Measurements from ENCODE around the gene USP2. TPM values are rescaled to one million over a fixed set of nuclear protein-coding genes. Genes with fewer than 3 reads are reported as not detected.
A peak's percentile ranks its signal among the peaks of the same experiment; 100 is the strongest.

The USP2 gene
- total RNA-seq, 1 experiment from 2014 or later = 5.7 TPM

DNA sequence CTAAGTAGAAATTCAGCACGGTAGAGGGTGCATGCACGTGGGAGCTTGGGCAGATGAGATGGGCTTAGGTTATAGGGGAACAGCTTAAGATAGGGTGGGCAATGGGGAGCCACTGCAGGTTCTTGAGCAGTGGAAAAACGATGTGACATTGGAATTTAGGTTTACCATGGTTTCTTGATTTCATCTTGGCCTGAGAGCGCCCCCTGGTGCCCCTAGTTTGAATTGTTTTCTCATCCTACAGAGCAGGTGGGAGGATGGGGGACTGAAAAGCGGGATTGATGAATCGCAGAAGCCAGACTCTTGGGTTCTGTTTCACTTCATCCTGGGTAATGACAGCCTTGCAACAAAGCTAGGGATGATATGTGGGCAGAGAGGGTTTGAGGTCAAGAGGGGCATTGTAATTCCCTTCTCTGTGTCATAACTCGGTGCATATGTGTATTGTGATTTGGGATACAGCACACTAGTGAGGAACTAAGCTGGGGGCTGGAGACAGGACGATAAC, 57.9 kb downstream of the USP2 start:
- Histone ChIP-seq H4K5ac (ENCODE audit: insufficient read length, low read depth, low read length) (no peak overlapping the region), H3K79me1 (ENCODE audit: insufficient read depth, low read depth, low read length, poor library complexity, severe bottlenecking) (no peaks in the 10 kb centered on the region), H4K20me1 (ENCODE audit: control insufficient read depth, insufficient read depth, insufficient read length) (no peaks in the 10 kb centered on the region), H3K23ac (ENCODE audit: insufficient read length, low read depth, low read length) (no peak overlapping the region), H3T11ph (ENCODE audit: low read length) (no peak overlapping the region), H2BK20ac (ENCODE audit: low read depth, low read length, poor library complexity, severe bottlenecking) (no peak overlapping the region), H3K9me3 (ENCODE audit: control insufficient read depth, low read depth, low read length) (no peaks in the 10 kb centered on the region), H4K91ac (ENCODE audit: insufficient read length, low read depth, low read length) (no peak overlapping the region), H2BK5ac (ENCODE audit: insufficient read length, low read length) (no peak overlapping the region), H2AFZ (ENCODE audit: low read length) (no peak overlapping the region), H2BK15ac (ENCODE audit: low read depth, low read length) (no peak overlapping the region), H3K14ac (ENCODE audit: insufficient read depth, low read length) (no peak overlapping the region), H3K27me3 (ENCODE audit: insufficient read depth, low read length) (no peaks in the 10 kb centered on the region), H4K8ac (replicated peaks; ENCODE audit: insufficient read length, low read depth, low read length) (no peak overlapping the region), H3K27ac (ENCODE audit: insufficient read length, low read depth, low read length) (no peak overlapping the region), H3K4me1 (ENCODE audit: insufficient read depth, low read length) (peaks cover 11% of the 10 kb centered on the region; the same call in 1 of the 2 replicates), H3K9ac (ENCODE audit: extremely low read depth, insufficient read length, low read length) (no peak overlapping the region), H2AK5ac (ENCODE audit: insufficient read length, low read length) (no peak overlapping the region), H3K4ac (ENCODE audit: low read depth, low read length) (no peak overlapping the region), H3K23me2 (ENCODE audit: insufficient read length, low read depth, low read length, poor library complexity, severe bottlenecking) (peaks cover 12% of the 10 kb centered on the region), H3K18ac (ENCODE audit: insufficient read length, low read depth, low read length) (no peak overlapping the region), H3K4me2 (ENCODE audit: insufficient read depth, insufficient read length, low read length) (no peak overlapping the region), H2BK120ac (ENCODE audit: low read depth, low read length, poor library complexity, severe bottlenecking) (no peak overlapping the region), H3K56ac (ENCODE audit: insufficient read length, low read depth, low read length) (no peak overlapping the region), H2BK12ac (ENCODE audit: insufficient read length, low read depth, low read length) (no peak overlapping the region), H3K79me2 (ENCODE audit: insufficient read depth, low read length) (no peaks in the 10 kb centered on the region)
- H3K27ac Mint-ChIP-seq = no peak overlapping the region; a peak in 1 of 7 replicates
- DNase-seq = peak; percentile 82
- WGBS (ENCODE audit: extremely low coverage, insufficient read length, low lambda C conversion rate) = no CpG with 5 or more reads among the region's 8 CpGs
- no peaks in the 10 kb centered on the region for H3K36me3 Mint-ChIP-seq (ENCODE audit: insufficient read depth in 1 of 3, low read depth in 3 of 3)
- H3K4me3 Mint-ChIP-seq = peak overlapping the region in 1 of 2 experiments; percentile 4; a peak in 2 of 5 replicates
- peaks cover 2% of the 10 kb centered on the region for H3K27me3 Mint-ChIP-seq (ENCODE audit: low read depth)
- H3K9me3 Mint-ChIP-seq = no peaks in the 10 kb centered on the region; a peak in 1 of 5 replicates
- TF ChIP-seq, protein P1, sequence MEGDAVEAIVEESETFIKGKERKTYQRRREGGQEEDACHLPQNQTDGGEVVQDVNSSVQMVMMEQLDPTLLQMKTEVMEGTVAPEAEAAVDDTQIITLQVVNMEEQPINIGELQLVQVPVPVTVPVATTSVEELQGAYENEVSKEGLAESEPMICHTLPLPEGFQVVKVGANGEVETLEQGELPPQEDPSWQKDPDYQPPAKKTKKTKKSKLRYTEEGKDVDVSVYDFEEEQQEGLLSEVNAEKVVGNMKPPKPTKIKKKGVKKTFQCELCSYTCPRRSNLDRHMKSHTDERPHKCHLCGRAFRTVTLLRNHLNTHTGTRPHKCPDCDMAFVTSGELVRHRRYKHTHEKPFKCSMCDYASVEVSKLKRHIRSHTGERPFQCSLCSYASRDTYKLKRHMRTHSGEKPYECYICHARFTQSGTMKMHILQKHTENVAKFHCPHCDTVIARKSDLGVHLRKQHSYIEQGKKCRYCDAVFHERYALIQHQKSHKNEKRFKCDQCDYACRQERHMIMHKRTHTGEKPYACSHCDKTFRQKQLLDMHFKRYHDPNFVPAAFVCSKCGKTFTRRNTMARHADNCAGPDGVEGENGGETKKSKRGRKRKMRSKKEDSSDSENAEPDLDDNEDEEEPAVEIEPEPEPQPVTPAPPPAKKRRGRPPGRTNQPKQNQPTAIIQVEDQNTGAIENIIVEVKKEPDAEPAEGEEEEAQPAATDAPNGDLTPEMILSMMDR (conservative IDR thresholded peaks at IDR 0.05) = peak; percentile 88
- H3K4me1 Mint-ChIP-seq = peaks cover 28 to 30% of the 10 kb centered on the region in 2 experiments
